ENCODE results near the gene POLD1. TPM values are rescaled to one million over a fixed set of nuclear protein-coding genes. Genes with fewer than 3 reads are reported as not detected.

POLD1 gene
- total and polyA plus RNA-seq, 2 of the 13 experiments (the other 11 are each of a cell fraction or from before 2014, with no cell fraction given) = 17.4 to 54.0 TPM

- TF ChIP-seq, protein P1, sequence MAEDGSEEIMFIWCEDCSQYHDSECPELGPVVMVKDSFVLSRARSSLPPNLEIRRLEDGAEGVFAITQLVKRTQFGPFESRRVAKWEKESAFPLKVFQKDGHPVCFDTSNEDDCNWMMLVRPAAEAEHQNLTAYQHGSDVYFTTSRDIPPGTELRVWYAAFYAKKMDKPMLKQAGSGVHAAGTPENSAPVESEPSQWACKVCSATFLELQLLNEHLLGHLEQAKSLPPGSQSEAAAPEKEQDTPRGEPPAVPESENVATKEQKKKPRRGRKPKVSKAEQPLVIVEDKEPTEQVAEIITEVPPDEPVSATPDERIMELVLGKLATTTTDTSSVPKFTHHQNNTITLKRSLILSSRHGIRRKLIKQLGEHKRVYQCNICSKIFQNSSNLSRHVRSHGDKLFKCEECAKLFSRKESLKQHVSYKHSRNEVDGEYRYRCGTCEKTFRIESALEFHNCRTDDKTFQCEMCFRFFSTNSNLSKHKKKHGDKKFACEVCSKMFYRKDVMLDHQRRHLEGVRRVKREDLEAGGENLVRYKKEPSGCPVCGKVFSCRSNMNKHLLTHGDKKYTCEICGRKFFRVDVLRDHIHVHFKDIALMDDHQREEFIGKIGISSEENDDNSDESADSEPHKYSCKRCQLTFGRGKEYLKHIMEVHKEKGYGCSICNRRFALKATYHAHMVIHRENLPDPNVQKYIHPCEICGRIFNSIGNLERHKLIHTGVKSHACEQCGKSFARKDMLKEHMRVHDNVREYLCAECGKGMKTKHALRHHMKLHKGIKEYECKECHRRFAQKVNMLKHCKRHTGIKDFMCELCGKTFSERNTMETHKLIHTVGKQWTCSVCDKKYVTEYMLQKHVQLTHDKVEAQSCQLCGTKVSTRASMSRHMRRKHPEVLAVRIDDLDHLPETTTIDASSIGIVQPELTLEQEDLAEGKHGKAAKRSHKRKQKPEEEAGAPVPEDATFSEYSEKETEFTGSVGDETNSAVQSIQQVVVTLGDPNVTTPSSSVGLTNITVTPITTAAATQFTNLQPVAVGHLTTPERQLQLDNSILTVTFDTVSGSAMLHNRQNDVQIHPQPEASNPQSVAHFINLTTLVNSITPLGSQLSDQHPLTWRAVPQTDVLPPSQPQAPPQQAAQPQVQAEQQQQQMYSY (CRISPR knock-in tag; IDR thresholded peaks at IDR 0.05) = no peak
- no peak for TF ChIP-seq ATRX (CRISPR knock-in tag; IDR thresholded peaks at IDR 0.05; ENCODE audit: borderline replicate concordance)
- no peak for TF ChIP-seq ZNF256 (CRISPR knock-in tag; conservative IDR thresholded peaks at IDR 0.05)
- TF ChIP-seq ZNF75D (CRISPR knock-in tag; IDR thresholded peaks at IDR 0.05; ENCODE audit: borderline replicate concordance) = no peak
- no peak for TF ChIP-seq RAD21 (CRISPR knock-in tag; IDR thresholded peaks at IDR 0.05)
- TF ChIP-seq, protein P2, sequence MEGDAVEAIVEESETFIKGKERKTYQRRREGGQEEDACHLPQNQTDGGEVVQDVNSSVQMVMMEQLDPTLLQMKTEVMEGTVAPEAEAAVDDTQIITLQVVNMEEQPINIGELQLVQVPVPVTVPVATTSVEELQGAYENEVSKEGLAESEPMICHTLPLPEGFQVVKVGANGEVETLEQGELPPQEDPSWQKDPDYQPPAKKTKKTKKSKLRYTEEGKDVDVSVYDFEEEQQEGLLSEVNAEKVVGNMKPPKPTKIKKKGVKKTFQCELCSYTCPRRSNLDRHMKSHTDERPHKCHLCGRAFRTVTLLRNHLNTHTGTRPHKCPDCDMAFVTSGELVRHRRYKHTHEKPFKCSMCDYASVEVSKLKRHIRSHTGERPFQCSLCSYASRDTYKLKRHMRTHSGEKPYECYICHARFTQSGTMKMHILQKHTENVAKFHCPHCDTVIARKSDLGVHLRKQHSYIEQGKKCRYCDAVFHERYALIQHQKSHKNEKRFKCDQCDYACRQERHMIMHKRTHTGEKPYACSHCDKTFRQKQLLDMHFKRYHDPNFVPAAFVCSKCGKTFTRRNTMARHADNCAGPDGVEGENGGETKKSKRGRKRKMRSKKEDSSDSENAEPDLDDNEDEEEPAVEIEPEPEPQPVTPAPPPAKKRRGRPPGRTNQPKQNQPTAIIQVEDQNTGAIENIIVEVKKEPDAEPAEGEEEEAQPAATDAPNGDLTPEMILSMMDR (CRISPR knock-in tag; IDR thresholded peaks at IDR 0.05) = peak; percentile 51
- TF ChIP-seq ARID5B (CRISPR knock-in tag; IDR thresholded peaks at IDR 0.05) = 0 out of 2 replicates have a peak, but pooled peaks have one; percentile 38
- TF ChIP-seq ZNF234 (CRISPR knock-in tag; conservative IDR thresholded peaks at IDR 0.05) = no peak
- no peak for TF ChIP-seq RELA (CRISPR knock-in tag; IDR thresholded peaks at IDR 0.05)
- TF ChIP-seq POLR2G (IDR thresholded peaks at IDR 0.05; ENCODE audit: low read depth, low read length) = peak; percentile 46; the same call in 1 of the 2 replicates
- TF ChIP-seq KDM6A (CRISPR knock-in tag; IDR thresholded peaks at IDR 0.05; ENCODE audit: low read depth) = peak; percentile 18; the same call in 1 of the 2 replicates
- TF ChIP-seq DBP (CRISPR knock-in tag; IDR thresholded peaks at IDR 0.05; ENCODE audit: not compliant biosample characterization) = no peak
- TF ChIP-seq YEATS4 (CRISPR knock-in tag; IDR thresholded peaks at IDR 0.05; ENCODE audit: borderline replicate concordance) = no peak; the same call in 1 of the 2 replicates
- no peak for TF ChIP-seq SMARCC2 (IDR thresholded peaks at IDR 0.05)
- no peak for TF ChIP-seq HMGA1 (CRISPR knock-in tag; conservative IDR thresholded peaks at IDR 0.05)
Observed at GRCh38 chr19:50349277-50350057, 34.7 kb upstream of the POLD1 start (continued).

All from HepG2 (cell line).